Fibroblast of skin of left biceps (primary cell): ENCODE data around the gene HTT-AS.

Experiments used
- DNase-seq, 2 experiments: peaks; one replicate each; pipeline ENCODE4 v3.0.0-alpha.2; 2013; ENCODE audit warnings: low read depth in 2 of 2

Gene HTT-AS

DNA sequence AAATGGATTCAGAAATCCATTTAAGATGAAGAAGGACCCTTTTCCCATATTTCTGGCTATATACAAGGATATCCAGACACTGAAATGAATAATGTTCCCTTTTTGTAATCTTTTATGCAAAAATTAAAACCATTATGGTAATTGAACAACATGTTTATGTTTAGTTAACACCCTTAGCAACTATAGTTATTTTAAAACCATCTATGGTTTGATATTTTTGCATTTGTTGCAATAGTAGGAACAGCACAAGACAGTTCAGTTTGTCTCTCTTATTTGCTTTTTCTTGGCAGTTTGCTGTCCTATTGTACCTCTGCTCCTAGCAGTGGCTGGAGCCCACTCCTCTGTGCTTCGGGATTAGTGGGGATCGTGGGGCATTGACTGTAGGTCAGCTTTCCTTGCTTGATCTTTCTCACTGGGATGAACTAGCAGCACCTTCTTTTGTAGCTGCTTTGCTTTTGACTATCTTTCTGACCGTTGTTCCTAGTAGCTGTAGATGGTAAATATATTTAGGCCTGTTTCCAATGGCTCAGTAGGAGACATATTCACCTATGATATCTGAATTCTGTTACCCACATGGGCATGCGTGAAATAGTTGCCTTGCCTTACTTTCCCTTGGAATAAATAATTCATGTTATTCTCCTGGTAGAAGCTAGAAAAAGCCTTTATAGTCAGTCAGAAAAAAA, 12.9 kb upstream of the HTT-AS start:
- DNase-seq = no peak

DNA sequence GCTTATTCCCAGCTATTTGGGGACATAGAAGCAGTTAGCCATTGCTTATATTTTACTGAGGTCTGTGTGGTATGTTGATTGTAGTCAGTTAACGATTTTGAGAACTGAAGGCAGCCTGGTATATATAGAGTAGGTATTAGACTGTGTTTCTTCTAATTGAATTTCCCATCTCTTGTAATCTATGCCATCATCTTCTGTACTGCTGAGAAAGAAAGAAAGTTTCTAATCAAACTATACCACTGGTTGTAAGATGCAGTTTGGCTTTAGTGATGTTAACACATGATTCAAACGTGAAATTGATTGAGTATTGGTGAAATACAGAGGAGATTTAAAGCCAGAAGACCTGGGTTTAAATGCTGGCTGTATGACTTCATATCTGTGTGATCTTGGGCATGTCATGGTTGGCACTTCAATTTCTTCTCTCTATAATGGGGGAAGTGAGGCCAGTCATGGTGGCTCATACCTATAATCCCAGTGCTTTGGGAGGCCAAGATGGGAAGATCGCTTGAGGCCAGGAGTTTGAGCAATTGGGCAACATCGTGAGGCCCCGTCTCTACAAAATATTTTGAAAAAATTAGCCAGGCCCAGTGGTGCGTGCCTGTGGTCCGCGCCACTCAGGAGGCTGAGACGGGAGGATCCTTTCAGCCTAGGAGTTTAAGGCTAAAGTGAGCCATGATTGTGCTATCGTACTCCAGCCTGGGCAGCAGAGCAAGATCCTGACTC, 11.8 kb upstream of the HTT-AS start:
- no peak for DNase-seq

DNA sequence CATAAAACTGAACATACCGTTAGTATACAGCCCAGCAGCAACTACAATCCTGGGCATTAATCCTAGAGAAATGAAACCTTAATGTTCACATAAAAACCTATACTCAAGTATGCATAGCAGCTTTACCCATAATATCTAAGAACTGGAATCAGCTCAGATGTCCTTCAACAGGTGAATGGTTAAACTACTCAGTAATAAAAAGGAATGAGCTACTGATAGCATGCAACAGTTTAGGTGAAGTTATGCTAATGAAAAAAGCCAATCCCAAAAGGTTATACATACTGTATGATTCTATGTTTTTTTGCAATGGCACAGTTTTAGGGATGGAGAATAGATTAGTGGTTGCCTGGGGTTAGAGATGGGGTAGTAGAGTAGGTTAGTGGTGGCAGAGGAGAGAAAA, 9.4 kb upstream of the HTT-AS start:
- no peak for DNase-seq

DNA sequence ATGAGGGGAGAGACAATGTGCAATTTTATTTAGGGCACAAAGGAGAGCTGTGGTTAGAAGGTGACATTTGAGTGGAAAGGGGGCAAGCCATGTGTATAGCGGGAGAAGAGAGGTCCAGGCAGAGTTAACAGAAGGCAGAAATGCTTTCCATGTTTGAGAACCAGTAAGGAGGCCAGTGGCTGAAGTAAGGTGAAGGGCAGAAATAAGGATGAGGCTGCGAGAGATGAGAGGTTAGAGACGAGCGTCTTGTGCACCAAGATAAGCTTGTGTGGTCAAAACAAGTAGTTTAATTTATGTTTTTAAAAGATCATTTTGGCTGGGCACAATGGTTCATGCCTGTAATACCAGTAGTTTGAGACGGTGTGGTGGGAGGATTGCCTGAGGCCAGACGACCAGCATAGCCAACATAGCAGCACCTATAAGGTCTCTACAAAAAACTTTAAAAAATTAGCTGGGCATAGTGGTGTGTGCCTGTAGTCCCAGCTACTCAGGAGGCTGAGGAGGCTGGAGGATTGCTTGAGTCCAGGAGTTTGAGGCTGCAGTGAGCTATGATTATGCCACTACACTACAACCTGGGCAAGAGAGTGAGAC, 8.7 kb upstream of the HTT-AS start:
- no peak for DNase-seq

DNA sequence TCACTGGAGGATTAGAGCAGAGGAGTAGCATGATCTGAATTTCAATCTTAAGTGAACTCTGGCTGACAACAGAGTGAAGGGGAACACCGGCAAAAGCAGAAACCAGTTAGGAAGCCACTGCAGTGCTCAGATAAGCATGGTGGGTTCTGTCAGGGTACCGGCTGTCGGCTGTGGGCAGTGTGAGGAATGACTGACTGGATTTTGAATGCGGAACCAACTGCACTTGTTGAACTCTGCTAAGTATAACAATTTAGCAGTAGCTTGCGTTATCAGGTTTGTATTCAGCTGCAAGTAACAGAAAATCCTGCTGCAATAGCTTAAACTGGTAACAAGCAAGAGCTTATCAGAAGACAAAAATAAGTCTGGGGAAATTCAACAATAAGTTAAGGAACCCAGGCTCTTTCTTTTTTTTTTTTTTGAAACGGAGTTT, 5.4 kb upstream of the HTT-AS start:
- no peak for DNase-seq

DNA sequence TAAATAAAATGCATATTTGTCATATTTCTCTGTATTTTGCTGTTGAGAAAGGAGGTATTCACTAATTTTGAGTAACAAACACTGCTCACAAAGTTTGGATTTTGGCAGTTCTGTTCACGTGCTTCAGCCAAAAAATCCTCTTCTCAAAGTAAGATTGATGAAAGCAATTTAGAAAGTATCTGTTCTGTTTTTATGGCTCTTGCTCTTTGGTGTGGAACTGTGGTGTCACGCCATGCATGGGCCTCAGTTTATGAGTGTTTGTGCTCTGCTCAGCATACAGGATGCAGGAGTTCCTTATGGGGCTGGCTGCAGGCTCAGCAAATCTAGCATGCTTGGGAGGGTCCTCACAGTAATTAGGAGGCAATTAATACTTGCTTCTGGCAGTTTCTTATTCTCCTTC, 3.5 kb upstream of the HTT-AS start:
- DNase-seq = no peak

DNA sequence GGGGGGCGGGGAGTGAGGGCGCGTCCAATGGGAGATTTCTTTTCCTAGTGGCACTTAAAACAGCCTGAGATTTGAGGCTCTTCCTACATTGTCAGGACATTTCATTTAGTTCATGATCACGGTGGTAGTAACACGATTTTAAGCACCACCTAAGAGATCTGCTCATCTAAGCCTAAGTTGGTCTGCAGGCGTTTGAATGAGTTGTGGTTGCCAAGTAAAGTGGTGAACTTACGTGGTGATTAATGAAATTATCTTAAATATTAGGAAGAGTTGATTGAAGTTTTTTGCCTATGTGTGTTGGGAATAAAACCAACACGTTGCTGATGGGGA, 1.3 kb upstream of the HTT-AS start:
- no peak for DNase-seq

DNA sequence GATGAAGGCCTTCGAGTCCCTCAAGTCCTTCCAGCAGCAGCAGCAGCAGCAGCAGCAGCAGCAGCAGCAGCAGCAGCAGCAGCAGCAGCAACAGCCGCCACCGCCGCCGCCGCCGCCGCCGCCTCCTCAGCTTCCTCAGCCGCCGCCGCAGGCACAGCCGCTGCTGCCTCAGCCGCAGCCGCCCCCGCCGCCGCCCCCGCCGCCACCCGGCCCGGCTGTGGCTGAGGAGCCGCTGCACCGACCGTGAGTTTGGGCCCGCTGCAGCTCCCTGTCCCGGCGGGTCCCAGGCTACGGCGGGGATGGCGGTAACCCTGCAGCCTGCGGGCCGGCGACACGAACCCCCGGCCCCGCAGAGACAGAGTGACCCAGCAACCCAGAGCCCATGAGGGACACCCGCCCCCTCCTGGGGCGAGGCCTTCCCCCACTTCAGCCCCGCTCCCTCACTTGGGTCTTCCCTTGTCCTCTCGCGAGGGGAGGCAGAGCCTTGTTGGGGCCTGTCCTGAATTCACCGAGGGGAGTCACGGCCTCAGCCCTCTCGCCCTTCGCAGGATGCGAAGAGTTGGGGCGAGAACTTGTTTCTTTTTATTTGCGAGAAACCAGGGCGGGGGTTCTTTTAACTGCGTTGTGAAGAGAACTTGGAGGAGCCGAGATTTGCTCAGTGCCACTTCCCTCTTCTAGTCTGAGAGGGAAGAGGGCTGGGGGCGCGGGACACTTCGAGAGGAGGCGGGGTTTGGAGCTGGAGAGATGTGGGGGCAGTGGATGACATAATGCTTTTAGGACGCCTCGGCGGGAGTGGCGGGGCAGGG, 711 bp upstream of the HTT-AS start:
- DNase-seq = no peak

DNA sequence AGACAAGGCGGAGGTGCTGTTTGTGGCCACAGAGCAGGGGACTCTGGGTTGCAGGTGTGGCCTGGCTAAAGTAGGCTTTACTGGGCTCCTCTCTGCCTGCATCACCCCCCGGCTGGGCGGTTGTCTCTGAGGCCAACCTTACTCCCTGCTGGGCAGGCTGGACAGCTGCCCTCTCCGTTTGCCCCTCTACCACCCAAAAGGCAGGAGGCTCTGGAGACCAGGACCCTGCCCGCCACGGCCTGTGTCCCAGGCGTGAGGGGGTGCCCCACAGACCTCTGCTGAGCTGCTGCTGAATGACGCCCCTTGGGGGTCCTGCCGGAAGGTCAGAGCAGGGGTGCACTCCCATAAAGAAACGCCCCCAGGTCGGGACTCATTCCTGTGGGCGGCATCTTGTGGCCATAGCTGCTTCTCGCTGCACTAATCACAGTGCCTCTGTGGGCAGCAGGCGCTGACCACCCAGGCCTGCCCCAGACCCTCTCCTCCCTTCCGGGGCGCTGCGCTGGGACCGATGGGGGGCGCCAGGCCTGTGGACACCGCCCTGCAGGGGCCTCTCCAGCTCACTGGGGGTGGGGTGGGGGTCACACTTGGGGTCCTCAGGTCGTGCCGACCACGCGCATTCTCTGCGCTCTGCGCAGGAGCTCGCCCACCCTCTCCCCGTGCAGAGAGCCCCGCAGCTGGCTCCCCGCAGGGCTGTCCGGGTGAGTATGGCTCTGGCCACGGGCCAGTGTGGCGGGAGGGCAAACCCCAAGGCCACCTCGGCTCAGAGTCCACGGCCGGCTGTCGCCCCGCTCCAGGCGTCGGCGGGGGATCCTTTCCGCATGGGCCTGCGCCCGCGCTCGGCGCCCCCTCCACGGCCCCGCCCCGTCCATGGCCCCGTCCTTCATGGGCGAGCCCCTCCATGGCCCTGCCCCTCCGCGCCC, 920 bp downstream of the HTT-AS start:
- DNase-seq = no peak

DNA sequence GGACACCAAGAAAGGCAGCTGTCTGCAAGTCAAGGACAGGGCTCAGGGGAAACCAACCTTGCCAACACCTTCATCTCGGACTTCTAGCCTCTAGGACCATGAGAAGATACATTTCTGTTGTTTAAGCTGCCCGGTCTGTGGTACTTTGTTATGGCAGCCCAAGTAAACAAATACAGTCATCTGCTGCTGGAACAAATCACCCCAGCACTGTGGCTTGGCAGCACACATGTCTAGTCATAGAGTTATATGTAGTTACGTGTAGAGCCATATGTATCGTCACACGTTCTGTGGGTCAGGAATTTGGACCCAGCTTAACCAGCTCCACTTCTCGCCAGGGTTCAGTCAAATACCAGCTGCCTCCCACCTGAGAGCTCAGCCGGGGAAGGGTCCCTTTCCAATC, 2.5 kb downstream of the HTT-AS start:
- DNase-seq = no peak

DNA sequence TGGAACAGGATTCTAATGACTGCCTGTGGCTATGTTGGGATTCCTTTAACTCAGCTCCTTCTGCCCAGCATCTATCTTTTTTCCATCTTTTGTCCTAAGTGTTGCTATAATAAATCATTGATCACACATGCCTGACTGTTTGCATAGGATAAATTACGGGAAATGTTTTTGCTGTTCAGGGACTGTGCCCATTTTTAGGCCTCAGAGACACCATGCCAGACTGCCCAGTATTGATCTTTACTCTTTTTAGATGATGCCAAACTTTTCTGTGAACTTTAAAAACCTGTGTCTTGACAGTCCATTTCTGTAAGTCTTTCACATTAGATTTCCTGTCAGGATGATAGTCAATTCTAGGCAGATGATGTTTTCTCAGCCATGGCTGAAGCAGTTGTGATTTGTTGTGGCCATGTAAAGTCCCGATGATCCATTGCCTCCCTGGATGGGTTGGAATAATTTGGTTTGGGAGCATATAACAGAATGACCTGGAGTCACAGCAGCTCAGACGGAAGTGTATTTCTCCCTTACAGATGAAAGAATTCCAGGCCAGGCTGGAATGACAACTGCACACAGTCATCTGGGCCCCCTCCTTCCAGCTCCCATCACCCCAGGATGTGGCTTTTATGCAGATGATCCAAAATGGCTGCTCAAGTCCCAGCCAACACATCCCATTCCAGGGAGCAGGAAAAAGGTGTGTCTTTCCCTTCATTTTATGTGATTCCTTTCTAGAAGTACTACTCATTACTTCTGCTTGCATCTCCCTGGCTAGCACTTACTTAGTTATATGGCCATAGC, 3.4 kb downstream of the HTT-AS start:
- DNase-seq = no peak

DNA sequence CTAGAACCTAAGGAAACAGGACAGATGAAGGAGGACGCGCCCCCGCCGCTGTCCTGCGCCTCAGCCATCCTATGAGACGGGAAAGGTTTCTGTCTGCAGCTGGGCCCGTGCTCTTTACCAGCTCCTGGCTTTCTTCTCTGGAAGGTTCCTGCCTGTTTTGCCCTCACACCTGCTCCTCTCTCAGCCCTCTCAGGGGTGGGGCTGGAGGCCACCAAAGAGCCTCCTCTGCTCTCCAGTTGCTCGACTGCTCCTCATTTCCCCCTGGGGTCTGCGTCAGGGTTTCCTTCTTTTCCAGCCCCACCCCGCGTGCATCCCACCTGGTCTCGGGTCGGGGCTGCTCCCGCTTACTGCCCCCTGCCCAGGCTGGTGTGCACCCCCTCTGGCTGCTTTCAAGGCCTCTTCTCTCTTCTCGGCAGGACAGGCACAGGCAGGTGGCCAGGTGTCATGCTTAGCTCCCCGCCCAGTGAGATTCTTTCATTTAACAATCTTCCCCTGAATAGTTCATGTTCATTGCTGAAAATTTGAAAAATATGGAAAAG, 4.6 kb downstream of the HTT-AS start:
- DNase-seq = no peak

DNA sequence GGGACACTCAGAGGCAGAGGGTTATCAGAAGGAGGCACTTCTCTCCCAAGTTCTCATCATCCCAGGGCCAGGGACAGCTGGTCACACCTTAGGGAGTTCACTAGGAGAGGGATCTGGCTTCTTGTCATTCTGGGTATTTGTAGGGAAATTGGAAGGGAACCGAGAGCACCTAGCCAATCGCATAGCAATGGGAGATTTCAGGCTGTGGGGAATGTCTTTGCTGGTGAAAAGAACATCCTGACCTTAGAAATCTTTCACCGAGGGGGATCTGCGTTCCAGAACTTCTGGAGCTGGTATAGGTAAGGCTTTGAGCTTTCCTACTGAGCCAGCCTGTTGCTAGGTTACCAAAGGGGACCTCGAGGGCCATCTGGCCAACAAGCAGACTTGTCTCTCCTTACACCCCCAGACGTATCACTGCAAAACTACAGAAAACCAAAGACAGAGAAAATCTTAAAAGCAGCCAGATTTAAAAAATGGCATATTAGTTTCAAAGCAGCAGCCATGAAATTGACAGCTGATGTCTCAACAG, 6.8 kb downstream of the HTT-AS start:
- DNase-seq = no peak

DNA sequence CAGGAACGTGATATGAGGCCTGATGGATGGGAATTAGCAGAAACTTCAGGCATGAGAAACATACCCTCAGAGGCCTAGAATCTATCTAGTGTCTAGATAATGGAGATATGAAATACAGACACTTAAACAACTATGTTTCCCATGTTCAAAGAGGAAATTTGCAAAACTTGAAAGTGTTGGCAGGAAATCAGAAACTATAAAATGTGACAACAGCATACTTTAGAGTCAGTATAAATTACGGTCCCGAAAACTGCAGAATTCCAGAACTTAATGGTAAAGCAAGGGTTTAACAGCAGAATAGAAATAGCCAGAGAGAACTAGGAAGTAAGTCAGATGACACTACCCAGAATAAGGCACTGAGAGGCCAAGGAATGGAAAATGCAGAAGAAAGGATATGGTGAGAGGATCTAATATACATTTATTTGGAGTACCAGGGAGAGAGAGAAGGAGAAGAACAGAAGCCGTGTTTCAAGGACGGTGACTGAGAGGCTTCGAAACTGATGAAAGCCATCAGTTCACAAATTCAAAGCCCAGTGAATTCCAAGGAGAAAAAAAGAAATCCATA, 7.4 kb downstream of the HTT-AS start:
- no peak for DNase-seq

DNA sequence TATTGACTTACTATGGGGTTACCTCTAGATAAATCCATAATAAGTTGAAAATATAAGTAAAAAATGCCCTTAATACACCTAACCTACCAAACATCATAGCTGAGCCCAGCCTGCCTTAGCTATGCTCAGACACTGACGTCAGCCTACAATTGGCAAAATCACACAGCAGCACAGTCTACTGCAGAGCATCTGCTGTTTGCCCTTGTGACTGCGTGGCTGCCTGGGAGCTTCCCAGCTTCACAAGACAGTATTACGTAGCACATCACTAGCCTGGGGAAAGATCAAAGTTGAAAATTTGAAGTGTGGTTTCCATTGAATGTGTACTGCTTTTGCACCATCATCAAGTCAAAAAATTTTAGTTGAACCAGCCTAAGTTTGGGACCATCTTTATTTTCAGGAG, 8.8 kb downstream of the HTT-AS start:
- no peak for DNase-seq

DNA sequence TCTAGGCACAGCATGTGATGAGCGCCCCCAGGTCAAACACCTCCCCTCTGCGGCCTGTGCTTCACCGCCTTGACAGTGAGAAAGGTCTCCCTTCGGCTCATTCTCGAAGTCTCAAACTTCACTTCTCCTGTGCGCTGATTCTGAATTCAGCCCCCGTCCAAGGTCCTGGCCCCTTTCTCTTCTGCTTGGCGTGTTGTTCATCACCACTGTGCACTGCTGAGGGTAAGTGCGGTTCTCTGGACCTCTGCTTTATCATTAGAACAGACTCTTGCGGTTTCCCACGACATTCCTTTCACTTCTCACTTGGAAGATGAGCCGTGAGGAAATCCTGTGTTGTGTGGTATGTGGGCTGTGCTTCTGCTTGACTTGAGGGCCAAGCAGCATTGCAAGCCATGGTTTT, 11.9 kb downstream of the HTT-AS start:
- no peak for DNase-seq

DNA sequence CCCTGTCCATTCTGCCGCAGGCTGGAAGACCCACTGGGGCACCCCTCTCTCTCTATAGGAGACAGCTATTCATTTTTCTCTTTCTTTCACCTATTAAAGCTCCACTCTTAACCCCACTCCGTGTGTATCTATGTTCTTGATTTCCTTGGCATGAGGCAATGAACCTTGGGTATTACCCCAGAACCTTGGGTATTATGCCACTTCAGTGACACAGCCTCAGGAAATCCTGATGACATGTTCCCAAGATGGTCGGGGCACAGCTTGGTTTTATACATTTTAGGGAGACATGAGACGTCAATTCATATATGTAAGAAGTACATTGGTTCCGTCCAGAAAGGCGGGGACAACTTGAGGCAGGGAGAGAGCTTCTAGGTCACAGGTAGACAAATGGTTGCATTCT, 13.4 kb downstream of the HTT-AS start:
- DNase-seq = no peak

DNA sequence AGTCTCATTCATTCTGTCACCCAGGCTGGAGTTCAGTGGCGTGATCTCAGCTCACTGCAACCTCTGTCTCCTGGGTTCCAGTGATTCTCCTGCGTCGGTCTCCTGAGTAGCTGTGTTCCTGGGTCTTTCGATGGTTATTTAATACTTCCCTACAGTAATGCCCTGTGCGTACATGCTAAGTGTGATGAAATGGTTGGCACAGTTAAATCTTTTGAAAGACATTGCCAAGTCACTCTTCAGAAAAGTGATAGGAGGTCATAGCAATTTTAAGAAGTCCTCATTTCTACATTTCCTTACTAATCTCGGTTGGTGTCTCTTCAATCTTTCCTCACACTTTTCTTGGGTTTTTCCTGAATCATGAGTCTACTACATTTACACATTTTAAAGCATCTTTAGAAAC, 14.4 kb downstream of the HTT-AS start:
- DNase-seq = no peak

DNA sequence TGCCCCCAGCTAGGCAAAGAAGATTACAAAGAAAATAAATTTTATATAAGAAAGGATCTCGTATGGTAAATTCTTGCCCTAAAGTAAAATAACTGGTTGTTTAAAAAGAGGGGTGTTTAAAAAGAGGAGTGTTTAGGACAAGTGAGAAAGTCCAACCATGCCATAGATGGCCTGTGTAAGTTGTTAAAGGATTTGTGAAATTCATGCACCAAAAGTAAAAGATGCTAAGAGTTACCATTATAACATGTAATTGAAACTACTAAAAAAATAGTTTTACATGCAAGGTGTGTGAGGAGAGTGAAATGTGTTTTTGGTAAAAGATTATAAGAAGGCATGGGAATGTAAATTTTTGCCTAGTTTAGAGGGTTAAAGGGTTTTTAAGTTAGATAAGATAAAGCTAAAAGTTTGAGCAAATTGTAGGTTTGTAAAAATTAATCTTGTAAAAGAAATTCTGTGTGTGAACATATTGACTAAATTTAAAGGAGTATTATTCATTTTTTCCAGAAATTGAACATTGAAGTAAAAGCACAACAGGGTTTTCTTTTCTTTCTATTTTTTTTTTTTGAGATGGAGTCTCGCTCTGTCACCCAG, 20.1 kb downstream of the HTT-AS start:
- no peak for DNase-seq
